Nephron (organoid): ENCODE data around the gene HLA-DOA.

Source experiments
- H3K27ac Mint-ChIP-seq, 3 experiments: 2 replicates each; pipeline ENCODE4 v1.8.0; 2020; ENCODE audit warnings: mixed read lengths in 3 of 3, mild to moderate bottlenecking in 2 of 3, moderate library complexity in 1 of 3
- H3K27me3 Mint-ChIP-seq: 2 replicates; pipeline ENCODE4 v1.8.0; 2021; ENCODE audit warnings: low read depth, mild to moderate bottlenecking, moderate library complexity, mixed read lengths
- H3K36me3 Mint-ChIP-seq: 2 replicates; pipeline ENCODE4 v1.8.0; 2020; ENCODE audit warnings: low read depth, mixed read lengths
- H3K4me1 Mint-ChIP-seq: 2 replicates; pipeline ENCODE4 v1.8.0; 2020; ENCODE audit warnings: mixed read lengths
- H3K4me3 Mint-ChIP-seq, 3 experiments: 2 replicates each; pipeline ENCODE4 v1.8.0; 2020; ENCODE audit warnings: mild to moderate bottlenecking in 3 of 3, mixed read lengths in 3 of 3, moderate library complexity in 2 of 3
- H3K9me3 Mint-ChIP-seq: 2 replicates; pipeline ENCODE4 v1.8.0; 2020; ENCODE audit warnings: mixed read lengths
- TF ChIP-seq, protein P1 (sequence below), 3 experiments: fragments of 200-600 bp; sonication (generic); IDR thresholded peaks; one replicate each; pipeline ENCODE4 v1.5.0; 2021; ENCODE audit warnings: antibody characterized with exemption in 3 of 3; ENCODE audit not compliant: unreplicated experiment in 3 of 3

HLA-DOA gene

DNA sequence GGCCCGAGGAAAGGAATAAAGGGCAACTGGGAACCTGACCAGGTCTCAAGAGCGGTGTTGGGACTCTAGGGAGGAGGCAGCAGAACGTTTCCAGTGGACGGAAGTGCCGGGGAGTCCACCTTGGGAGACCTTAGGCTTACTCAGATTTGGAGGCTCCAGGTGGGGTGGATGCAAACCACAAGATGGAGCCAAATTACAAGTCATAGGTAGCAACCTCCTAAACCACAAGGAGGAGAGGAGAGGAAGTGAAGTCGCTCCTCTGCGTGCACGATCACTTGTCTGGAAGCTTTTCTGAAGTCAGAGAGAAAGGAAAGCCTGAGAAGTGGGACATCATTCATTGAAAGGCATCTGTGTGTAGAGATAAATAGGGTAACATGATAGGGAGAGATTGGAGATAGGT lies 9.3 kb downstream of the HLA-DOA start:
- no peaks in the 10 kb centered on the region for H3K9me3 Mint-ChIP-seq
- H3K4me3 Mint-ChIP-seq: no peak overlapping the region
- H3K27ac Mint-ChIP-seq: no peak overlapping the region
- TF ChIP-seq, protein P1, sequence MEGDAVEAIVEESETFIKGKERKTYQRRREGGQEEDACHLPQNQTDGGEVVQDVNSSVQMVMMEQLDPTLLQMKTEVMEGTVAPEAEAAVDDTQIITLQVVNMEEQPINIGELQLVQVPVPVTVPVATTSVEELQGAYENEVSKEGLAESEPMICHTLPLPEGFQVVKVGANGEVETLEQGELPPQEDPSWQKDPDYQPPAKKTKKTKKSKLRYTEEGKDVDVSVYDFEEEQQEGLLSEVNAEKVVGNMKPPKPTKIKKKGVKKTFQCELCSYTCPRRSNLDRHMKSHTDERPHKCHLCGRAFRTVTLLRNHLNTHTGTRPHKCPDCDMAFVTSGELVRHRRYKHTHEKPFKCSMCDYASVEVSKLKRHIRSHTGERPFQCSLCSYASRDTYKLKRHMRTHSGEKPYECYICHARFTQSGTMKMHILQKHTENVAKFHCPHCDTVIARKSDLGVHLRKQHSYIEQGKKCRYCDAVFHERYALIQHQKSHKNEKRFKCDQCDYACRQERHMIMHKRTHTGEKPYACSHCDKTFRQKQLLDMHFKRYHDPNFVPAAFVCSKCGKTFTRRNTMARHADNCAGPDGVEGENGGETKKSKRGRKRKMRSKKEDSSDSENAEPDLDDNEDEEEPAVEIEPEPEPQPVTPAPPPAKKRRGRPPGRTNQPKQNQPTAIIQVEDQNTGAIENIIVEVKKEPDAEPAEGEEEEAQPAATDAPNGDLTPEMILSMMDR (IDR thresholded peaks at IDR 0.05; ENCODE audit: unreplicated experiment in 3 of 3): peak in 1 of 3 experiments; percentile 16
- no peaks in the 10 kb centered on the region for H3K4me1 Mint-ChIP-seq
- no peaks in the 10 kb centered on the region for H3K36me3 Mint-ChIP-seq
- H3K27me3 Mint-ChIP-seq: peaks cover 39% of the 10 kb centered on the region

DNA sequence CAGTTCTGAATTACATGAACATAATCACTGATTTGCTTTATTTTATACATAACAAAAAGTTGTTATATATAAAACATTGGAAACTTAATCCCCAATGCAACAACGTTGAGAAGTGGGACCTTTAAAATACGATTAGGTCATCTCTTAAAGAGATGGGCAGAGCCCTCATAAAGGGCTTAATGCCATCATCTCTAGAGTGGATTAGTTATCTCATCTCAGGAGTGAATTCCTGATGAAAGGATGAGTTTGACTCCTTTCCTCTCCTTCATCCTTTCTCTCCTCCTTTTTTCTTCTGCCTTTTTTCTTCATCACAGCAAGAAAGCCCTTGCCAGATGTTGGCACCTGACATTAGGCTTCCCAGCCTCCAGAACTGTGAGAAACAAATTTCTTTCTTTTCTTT lies 13.9 kb downstream of the HLA-DOA start:
- no peak overlapping the region for H3K27ac Mint-ChIP-seq
- no peak overlapping the region for H3K4me3 Mint-ChIP-seq
- H3K36me3 Mint-ChIP-seq: no peaks in the 10 kb centered on the region
- H3K27me3 Mint-ChIP-seq: peaks cover 32% of the 10 kb centered on the region
- no peaks in the 10 kb centered on the region for H3K4me1 Mint-ChIP-seq
- TF ChIP-seq, protein P1 (IDR thresholded peaks at IDR 0.05; ENCODE audit: unreplicated experiment in 3 of 3): no peak
- H3K9me3 Mint-ChIP-seq: peaks cover 6% of the 10 kb centered on the region

DNA sequence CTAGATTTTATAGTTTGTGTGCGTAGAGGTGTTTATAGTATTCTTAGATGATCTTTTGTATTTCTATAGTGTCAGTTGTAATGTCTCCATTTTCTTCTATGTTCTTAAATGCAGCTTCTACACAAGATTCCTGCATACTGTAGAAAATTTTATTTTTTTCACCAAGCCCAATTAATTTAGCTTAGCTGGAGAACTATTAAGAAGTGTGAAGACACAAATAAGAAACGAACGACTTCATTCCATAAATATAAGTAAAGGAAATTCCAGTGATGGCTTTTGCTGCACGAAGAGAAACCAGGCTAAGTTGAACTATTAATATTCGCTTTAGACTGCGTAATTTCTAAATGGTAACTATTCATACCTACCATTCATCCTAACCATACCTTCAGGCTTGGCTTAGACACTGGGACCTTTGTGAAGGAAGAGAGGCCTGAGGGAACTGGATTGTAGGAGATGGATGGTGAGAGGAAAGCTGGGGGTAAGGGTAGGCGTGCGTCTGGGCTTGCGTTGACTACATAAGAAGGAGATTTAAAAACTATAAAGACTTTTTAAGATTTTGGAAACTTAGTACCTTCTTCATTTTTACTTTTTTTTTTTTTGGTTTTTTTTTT lies 15.9 kb downstream of the HLA-DOA start:
- no peaks in the 10 kb centered on the region for H3K36me3 Mint-ChIP-seq
- no peak overlapping the region for H3K4me3 Mint-ChIP-seq
- peaks cover 23% of the 10 kb centered on the region for H3K27me3 Mint-ChIP-seq
- TF ChIP-seq, protein P1 (IDR thresholded peaks at IDR 0.05; ENCODE audit: unreplicated experiment in 3 of 3): no peak
- H3K4me1 Mint-ChIP-seq: no peaks in the 10 kb centered on the region
- no peak overlapping the region for H3K27ac Mint-ChIP-seq
- H3K9me3 Mint-ChIP-seq: peaks cover 6% of the 10 kb centered on the region

DNA sequence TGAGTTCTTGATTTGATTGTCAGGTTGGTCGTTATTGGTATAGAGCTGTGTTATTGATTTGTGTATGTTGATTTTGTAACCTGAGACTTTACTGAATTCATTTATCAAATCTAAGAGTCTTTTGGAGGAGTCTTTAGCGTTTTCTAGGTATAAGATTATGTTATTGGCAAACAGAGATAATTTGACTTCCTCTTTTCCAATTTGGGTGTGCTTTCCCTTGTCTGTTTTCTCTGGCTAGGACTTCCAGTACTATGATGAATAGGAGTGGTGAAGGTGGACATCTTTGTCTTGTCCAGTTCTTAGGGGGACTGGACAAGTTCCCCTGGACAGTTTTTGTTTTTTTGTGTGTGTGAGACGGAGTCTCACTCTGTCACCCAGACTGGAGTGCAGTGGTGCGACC lies 17.4 kb downstream of the HLA-DOA start:
- no peak overlapping the region for H3K27ac Mint-ChIP-seq
- H3K36me3 Mint-ChIP-seq: no peaks in the 10 kb centered on the region
- H3K4me1 Mint-ChIP-seq: no peaks in the 10 kb centered on the region
- H3K27me3 Mint-ChIP-seq: peaks cover 29% of the 10 kb centered on the region
- peaks cover 6% of the 10 kb centered on the region for H3K9me3 Mint-ChIP-seq
- TF ChIP-seq, protein P1 (IDR thresholded peaks at IDR 0.05; ENCODE audit: unreplicated experiment in 3 of 3): no peak
- H3K4me3 Mint-ChIP-seq: no peak overlapping the region

DNA sequence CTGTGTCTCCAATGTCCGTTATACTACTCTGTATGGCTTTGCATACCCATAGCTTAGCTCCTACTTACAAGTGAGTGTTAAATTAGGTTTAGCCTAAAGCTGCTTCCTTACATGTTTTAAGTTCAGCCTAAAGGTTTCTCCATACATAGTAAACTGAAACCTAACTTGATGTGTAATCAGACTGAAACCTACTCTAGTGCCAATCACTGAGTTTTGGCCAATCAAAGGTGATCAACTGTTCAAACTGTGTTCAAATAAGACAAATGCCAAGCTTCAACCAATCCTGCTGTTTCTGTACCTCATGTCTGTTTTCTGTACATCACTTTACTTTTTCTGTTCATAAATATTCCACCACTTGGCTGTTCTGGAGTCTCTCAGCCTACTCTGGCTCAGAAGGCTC lies 20.0 kb downstream of the HLA-DOA start:
- Mint-ChIP-seq H3K4me3 (no peak overlapping the region), H3K36me3 (no peaks in the 10 kb centered on the region), H3K9me3 (peaks cover 6% of the 10 kb centered on the region), H3K27ac (no peak overlapping the region), H3K4me1 (no peaks in the 10 kb centered on the region), H3K27me3 (peaks cover 29% of the 10 kb centered on the region)
- TF ChIP-seq, protein P1 (IDR thresholded peaks at IDR 0.05; ENCODE audit: unreplicated experiment in 3 of 3): no peak
